ENCODE measurements around the gene NEURL3.
A peak's percentile ranks its signal among the peaks of the same experiment; 100 is the strongest.
"Not testable (repeated sequence)": the region's sequence is repeated elsewhere in the genome, so short reads cannot be mapped to it uniquely, and the experiment has no call there.

The NEURL3 gene

DNA sequence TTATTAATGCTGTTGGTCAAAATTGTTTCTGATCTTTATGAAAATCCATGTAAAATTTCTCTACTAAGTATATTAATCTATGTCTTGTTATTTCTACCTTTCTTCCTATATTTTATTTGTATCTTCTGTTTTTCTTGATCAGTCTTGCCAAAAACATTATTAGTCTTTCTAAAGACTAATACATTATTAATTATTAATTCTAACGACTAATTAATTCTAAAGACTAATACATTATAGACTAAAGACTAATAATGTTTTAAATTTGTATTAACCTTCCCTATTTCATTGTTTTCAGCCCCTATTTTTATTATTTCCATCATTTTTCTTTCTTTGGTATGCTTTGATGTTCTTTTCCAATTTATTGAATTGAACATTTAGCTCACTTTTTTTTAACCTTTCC, 27.7 kb downstream of the NEURL3 start:
- DNase-seq = no peak

GRCh38 chr2:96471772-96472171, 33.4 kb downstream of the NEURL3 start:
- no peak for DNase-seq

DNA sequence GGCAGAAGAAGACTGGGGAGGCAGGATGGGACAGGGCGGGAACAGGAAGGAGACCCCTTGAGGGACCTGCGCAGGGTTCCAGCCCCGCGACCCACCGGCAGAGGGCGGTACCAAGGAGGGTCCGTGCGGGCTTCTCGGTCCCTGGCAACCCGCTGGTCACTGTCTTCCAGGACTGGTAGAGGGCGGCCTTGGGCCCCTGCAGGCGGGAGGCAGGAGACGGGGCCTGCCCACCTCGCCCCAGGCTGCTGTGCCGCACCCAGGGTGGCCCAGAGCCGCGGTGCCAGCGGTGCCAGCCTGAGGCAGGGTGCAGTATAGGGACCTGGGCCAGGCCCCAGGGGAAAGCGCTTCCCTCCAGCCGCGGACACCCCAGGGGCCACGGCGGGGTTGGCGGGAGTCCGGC, 34.5 kb downstream of the NEURL3 start:
- no peak for DNase-seq

- no peak for DNase-seq
These were observed 35.0 kb downstream of the NEURL3 start for GRCh38 chr2:96470109-96470508.

DNA sequence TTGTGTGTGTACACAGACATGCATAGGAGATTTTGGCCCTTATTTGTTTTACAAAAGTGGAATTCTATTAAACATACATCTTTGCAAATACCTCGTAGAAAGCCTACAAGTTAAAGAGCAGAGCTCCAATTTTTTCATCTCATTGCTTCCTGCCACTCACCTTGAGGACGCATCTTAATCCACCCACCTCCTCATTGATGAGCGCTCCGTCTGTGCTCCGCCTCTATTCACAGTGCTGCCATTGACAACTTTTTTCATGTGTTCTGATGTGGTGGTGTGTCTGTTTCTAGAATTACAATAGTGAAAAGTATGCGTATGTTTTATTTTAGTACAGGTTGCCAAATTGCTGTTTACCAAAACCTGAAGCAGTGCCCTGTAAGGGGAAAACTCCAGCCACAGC, 36.3 kb downstream of the NEURL3 start:
- no peak for DNase-seq

DNA sequence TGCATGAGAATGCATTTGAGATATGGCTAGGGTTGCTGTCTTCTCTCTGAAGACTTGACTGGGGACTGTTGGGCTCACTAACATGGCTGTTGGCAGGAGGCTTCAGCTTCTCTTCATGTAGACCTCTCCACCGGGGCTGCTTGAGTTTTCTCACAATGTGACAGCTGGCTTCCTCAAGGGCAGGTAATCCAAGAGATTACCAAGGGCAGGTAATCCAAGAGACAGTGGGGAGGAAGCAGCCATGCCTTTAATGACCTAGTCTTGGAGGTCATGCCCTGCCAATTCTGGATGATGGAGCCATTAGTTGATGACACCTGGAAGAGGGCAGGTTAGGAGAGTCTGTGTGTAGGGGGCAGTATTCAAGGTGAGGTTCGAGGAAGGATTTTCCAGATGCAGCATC, 40.5 kb downstream of the NEURL3 start:
- DNase-seq = peak; percentile 43

DNA sequence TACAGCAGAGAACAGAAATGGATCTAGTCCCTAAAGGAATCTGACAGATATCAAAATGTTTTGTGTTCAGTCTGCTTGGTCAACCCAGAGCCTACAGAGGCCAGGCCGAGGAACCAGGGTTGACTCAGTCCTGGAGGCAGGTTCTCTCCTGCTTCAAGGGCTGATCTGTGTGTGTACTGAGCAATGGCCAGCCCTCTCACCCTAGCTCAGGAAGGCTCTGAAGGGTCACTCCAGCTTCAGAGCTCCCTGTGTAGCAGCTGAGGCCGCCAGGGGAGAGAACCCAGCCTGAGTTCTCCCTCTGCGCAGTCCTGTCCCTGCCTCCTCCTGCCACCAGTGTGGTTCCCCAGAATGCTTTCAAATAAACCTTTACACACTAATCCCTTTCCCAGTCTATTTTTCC, 41.1 kb downstream of the NEURL3 start:
- no peak for DNase-seq

GRCh38 chr2:96463119-96463518, 42.0 kb downstream of the NEURL3 start:
- no peak for DNase-seq

DNA sequence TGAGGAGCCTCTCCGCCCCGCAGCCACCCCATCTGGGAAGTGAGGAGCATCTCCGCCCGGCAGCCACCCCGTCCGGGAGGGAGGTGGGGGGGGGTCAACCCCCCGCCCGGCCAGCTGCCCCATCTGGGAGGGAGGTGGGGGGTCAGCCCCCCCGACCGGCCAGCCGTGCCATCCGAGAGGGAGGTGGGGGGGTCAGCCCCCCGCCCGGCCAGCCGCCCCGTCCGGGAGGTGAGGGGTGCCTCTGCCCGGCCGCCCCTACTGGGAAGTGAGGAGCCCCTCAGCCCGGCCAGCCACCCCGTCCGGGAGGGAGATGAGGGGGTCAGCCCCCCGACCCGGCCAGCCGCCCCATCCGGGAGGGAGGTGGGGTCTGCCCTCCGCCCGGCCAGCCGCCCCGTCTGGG, 43.5 kb downstream of the NEURL3 start:
- not testable (repeated sequence) for DNase-seq

GRCh38 chr2:96452053-96452452, 53.1 kb downstream of the NEURL3 start:
- DNase-seq = peak; percentile 80

DNA sequence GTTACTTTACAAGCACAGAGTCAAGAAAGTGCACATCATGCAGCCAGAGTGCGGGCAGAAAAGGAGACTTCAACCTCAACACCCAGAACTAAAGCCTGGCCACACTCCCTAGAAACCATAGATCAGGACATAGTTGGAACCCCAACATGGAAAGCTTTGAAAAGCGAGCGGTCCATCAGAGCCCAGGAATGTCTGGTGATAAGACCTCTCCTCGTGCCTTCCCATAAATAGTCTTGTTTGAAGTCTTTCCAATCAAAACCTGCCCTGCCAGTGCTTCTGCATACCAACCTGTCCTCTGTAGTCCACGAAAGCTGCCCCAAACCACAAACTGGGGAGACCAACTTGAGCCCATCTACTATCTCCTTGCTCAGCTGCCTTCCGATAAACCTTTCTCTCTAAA, 55.5 kb downstream of the NEURL3 start:
- no peak for DNase-seq

GRCh38 chr2:96449174-96449573, 56.0 kb downstream of the NEURL3 start:
- DNase-seq = no peak

- no peak for DNase-seq
These were observed 57.4 kb downstream of the NEURL3 start for GRCh38 chr2:96447726-96448125.

Data from NCI-H82 (cell line).